Lower lobe of right lung (tissue), 2 donors: ENCODE measurements around the gene GRP. TPM values are rescaled to one million over a fixed set of nuclear protein-coding genes. Genes with fewer than 3 reads are reported as not detected.

ENCODE experiments used
- ATAC-seq, 2 donors: fragments of 200-7000 bp; cut with Tn5 transposase; one replicate each; pipeline ENCODE4 v1.9.1; 2020 to 2022; ENCODE audit warnings: mild to moderate bottlenecking in 2 of 2, moderate library complexity in 2 of 2
- DNase-seq: peaks from one replicate; pipeline ENCODE4 v3.0.0-alpha.2; 2020
- H3K27ac ChIP-seq: fragments of 200-600 bp; one replicate; pipeline ENCODE4 v1.8.0; 2022
- H3K27me3 ChIP-seq: fragments of 200-600 bp; one replicate; pipeline ENCODE4 v1.8.0; 2022; ENCODE audit warnings: low read depth
- H3K36me3 ChIP-seq: fragments of 200-600 bp; one replicate; pipeline ENCODE4 v1.8.0; 2022; ENCODE audit warnings: mild to moderate bottlenecking
- H3K4me1 ChIP-seq: fragments of 200-600 bp; one replicate; pipeline ENCODE4 v1.8.0; 2022
- H3K4me3 ChIP-seq: fragments of 200-600 bp; one replicate; pipeline ENCODE4 v1.8.0; 2022; ENCODE audit warnings: mild to moderate bottlenecking
- H3K9me3 ChIP-seq: fragments of 200-600 bp; one replicate; pipeline ENCODE4 v1.8.0; 2022
- CTCF ChIP-seq: fragments of 200-600 bp; IDR thresholded peaks from one replicate; pipeline ENCODE4 v1.8.0; 2022; ENCODE audit warnings: antibody characterized with exemption, mild to moderate bottlenecking
- intact Hi-C: fragments of 100-400 bp; cut with DNase I; formaldehyde crosslinking; loops from one replicate; pipeline ENCODE4 v1.11.0; 2022
- total RNA-seq: library from RNA; stranded (reverse); fragmentation: NEBNext Ultra II Directional; extraction: Animal tissue kit (Norgen Biotek cat#: 25700); gene quantifications from one replicate; pipeline ENCODE4 v1.2.1, GENCODE V29; 2021
- donor health status: DM: no; HTN: yes; CAD: no; lungs with severe emphysema.

The GRP gene
- total RNA-seq, 1 donor from 2014 or later = 1.7 TPM

DNA sequence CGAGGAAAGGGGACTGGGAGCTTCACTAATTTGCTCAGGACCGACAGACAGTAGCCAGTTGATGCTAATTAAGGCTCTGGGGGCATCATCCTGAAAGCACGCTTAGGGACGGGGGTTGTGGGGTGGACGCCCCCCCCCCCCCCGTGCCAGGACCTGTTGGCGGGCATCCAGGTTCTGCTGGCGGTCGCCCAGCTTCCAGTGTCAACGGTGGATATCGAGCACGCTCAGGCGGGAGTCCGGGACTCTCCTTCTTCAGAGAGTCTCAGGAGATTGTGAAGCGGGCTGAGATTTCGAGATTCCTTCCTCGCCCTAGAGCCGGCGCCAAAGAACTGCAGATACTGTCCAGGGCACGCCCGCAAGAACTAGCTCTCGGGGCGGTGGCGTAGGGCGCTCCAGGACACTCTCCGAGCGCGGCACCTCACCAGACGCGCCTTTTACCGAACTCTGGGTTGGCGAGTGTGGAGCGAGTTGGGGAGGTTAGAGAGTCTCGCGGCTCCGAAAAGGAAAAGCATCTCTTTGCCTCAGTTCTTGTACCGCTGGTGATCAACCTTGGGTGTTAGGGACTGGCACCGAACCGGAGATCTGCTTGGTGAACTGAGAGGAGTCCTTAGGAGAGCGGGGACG lies 47.7 kb downstream of the GRP start:
- Histone ChIP-seq H3K4me1 (peaks cover 15% of the 10 kb centered on the region), H3K4me3 (no peak overlapping the region), H3K9me3 (no peaks in the 10 kb centered on the region), H3K27me3 (peaks cover 96% of the 10 kb centered on the region), H3K27ac (no peak overlapping the region), H3K36me3 (no peaks in the 10 kb centered on the region)
- DNase-seq (no peak), ATAC-seq (no peak)
- intact Hi-C loops = no loop called here
- TF ChIP-seq CTCF = no peak

GRCh38 chr18:59268127-59268720 lies 48.3 kb downstream of the GRP start:
- no peaks in the 10 kb centered on the region for H3K9me3 ChIP-seq
- peaks cover 22% of the 10 kb centered on the region for H3K4me1 ChIP-seq
- no peaks in the 10 kb centered on the region for H3K36me3 ChIP-seq
- ATAC-seq (no peak), DNase-seq (no peak)
- no peak for TF ChIP-seq CTCF
- intact Hi-C loops = no loop called here
- H3K4me3 ChIP-seq = no peak overlapping the region
- peaks cover 99% of the 10 kb centered on the region for H3K27me3 ChIP-seq
- no peak overlapping the region for H3K27ac ChIP-seq

GRCh38 chr18:59268721-59269562 lies 49.0 kb downstream of the GRP start:
- H3K27me3 ChIP-seq = peaks cover 99% of the 10 kb centered on the region
- H3K36me3 ChIP-seq = no peaks in the 10 kb centered on the region
- DNase-seq (peak; percentile 62), ATAC-seq (peak; percentile 58 to 62)
- H3K9me3 ChIP-seq = no peaks in the 10 kb centered on the region
- peaks cover 29% of the 10 kb centered on the region for H3K4me1 ChIP-seq
- TF ChIP-seq CTCF = no peak
- peak overlapping the region; percentile 34 for H3K4me3 ChIP-seq
- intact Hi-C loops = no loop called here
- H3K27ac ChIP-seq = no peak overlapping the region

GRCh38 chr18:59269563-59270119 lies 49.7 kb downstream of the GRP start:
- peaks cover 99% of the 10 kb centered on the region for H3K27me3 ChIP-seq
- H3K27ac ChIP-seq = no peak overlapping the region
- H3K9me3 ChIP-seq = no peaks in the 10 kb centered on the region
- H3K4me1 ChIP-seq = peaks cover 31% of the 10 kb centered on the region
- intact Hi-C loops = no loop called here
- no peak for TF ChIP-seq CTCF
- H3K36me3 ChIP-seq = no peaks in the 10 kb centered on the region
- no peak for DNase-seq
- peak overlapping the region; percentile 6 for H3K4me3 ChIP-seq
- ATAC-seq = no peak

GRCh38 chr18:59270689-59271257 lies 50.8 kb downstream of the GRP start:
- H3K27me3 ChIP-seq = peaks cover 99% of the 10 kb centered on the region
- ATAC-seq (no peak), DNase-seq (no peak)
- H3K36me3 ChIP-seq = no peaks in the 10 kb centered on the region
- no peak overlapping the region for H3K4me3 ChIP-seq
- peaks cover 27% of the 10 kb centered on the region for H3K4me1 ChIP-seq
- H3K9me3 ChIP-seq = no peaks in the 10 kb centered on the region
- no peak for TF ChIP-seq CTCF
- H3K27ac ChIP-seq = no peak overlapping the region
- intact Hi-C loops = no loop called here
